ENCODE results near the gene RIN1. TPM values are rescaled to one million over a fixed set of nuclear protein-coding genes. Genes with fewer than 3 reads are reported as not detected.

RIN1 gene
- total and polyA plus RNA-seq, 9 of the 15 experiments (the other 6 are each of a cell fraction or from before 2014, with no cell fraction given): 0.01 to 1.2 (median 0.45) TPM; not detected in 1

- TF ChIP-seq CTBP1 (IDR thresholded peaks at IDR 0.05; ENCODE audit: borderline replicate concordance) (peak; percentile 87), CHD2 (IDR thresholded peaks at IDR 0.05; ENCODE audit: low read depth, low read length) (peak; percentile 39; the same call in 1 of the 2 replicates), ZNF717 (CRISPR knock-in tag; IDR thresholded peaks at IDR 0.05) (no peak), KAT8 (IDR thresholded peaks at IDR 0.05; ENCODE audit: low read depth) (no peak), VEZF1 (CRISPR knock-in tag; IDR thresholded peaks at IDR 0.05) (no peak), SREBF1 (IDR thresholded peaks at IDR 0.05; ENCODE audit: borderline replicate concordance, low read depth, low read length) (no peak), HCFC1 (IDR thresholded peaks at IDR 0.05; ENCODE audit: low read depth, low read length) (peak; percentile 90), FOXP1 (CRISPR knock-in tag; IDR thresholded peaks at IDR 0.05) (peak; percentile 32; the same call in 1 of the 2 replicates), DIDO1 (tag; IDR thresholded peaks at IDR 0.05; ENCODE audit: low read depth) (peak; percentile 87), PBX2 (CRISPR knock-in tag; IDR thresholded peaks at IDR 0.05; ENCODE audit: low read depth) (no peak), PBX2 (tag; conservative IDR thresholded peaks at IDR 0.05; ENCODE audit: low read depth) (no peak; the same call in 1 of the 2 replicates), UBTF (IDR thresholded peaks at IDR 0.05; ENCODE audit: borderline replicate concordance in 1 of 2, low read depth in 2 of 2, low read length in 2 of 2) (no peak; a peak in 1 of 4 replicates), MYNN (IDR thresholded peaks at IDR 0.05) (no peak), MYNN (CRISPR knock-in tag; IDR thresholded peaks at IDR 0.05) (no peak), RB1 (IDR thresholded peaks at IDR 0.05; ENCODE audit: low read depth) (peak; percentile 61; the same call in 1 of the 2 replicates), KDM2B (CRISPR knock-in tag; IDR thresholded peaks at IDR 0.05) (peak; percentile 13; the same call in 1 of the 2 replicates), MAFG (tag; conservative IDR thresholded peaks at IDR 0.05) (no peak), ILK (tag; IDR thresholded peaks at IDR 0.05; ENCODE audit: borderline replicate concordance, low read depth) (no peak), MAFK (IDR thresholded peaks at IDR 0.05; ENCODE audit: low read length) (0 out of 2 replicates have a peak, but pooled peaks have one; percentile 16)
- TF ChIP-seq, protein P1, sequence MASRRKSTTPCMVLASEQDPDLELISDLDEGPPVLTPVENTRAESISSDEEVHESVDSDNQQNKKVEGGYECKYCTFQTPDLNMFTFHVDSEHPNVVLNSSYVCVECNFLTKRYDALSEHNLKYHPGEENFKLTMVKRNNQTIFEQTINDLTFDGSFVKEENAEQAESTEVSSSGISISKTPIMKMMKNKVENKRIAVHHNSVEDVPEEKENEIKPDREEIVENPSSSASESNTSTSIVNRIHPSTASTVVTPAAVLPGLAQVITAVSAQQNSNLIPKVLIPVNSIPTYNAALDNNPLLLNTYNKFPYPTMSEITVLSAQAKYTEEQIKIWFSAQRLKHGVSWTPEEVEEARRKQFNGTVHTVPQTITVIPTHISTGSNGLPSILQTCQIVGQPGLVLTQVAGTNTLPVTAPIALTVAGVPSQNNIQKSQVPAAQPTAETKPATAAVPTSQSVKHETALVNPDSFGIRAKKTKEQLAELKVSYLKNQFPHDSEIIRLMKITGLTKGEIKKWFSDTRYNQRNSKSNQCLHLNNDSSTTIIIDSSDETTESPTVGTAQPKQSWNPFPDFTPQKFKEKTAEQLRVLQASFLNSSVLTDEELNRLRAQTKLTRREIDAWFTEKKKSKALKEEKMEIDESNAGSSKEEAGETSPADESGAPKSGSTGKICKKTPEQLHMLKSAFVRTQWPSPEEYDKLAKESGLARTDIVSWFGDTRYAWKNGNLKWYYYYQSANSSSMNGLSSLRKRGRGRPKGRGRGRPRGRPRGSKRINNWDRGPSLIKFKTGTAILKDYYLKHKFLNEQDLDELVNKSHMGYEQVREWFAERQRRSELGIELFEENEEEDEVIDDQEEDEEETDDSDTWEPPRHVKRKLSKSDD (conservative IDR thresholded peaks at IDR 0.05; ENCODE audit: low read length): peak; percentile 93
Observed at GRCh38 chr11:66344550-66345315, 8.5 kb upstream of the RIN1 start, which contains the start of gene BRMS1 (continued).

All from K562 (cell line).